ENCODE data around the gene CIROP.

Gene CIROP

GRCh38 chr14:23136566-23137133 lies 31.9 kb upstream of the CIROP start:
- no peak for ATAC-seq
- TF ChIP-seq ARNTL (CRISPR knock-in tag; IDR thresholded peaks at IDR 0.05; ENCODE audit: borderline replicate concordance, low read depth), result no peak
- no peak for TF ChIP-seq RARB (CRISPR knock-in tag; IDR thresholded peaks at IDR 0.05)
- TF ChIP-seq BACH2 (CRISPR knock-in tag; IDR thresholded peaks at IDR 0.05; ENCODE audit: borderline replicate concordance), result no peak
- TF ChIP-seq PPARA (CRISPR knock-in tag; IDR thresholded peaks at IDR 0.05; ENCODE audit: borderline replicate concordance), result no peak
- TF ChIP-seq CSDC2 (CRISPR knock-in tag; IDR thresholded peaks at IDR 0.05), result no peak
- no peak for TF ChIP-seq CREB5 (CRISPR knock-in tag; IDR thresholded peaks at IDR 0.05; ENCODE audit: low read depth)
- no peak for TF ChIP-seq ZFP3 (CRISPR knock-in tag; IDR thresholded peaks at IDR 0.05)
- no peak for TF ChIP-seq ZFP30 (CRISPR knock-in tag; IDR thresholded peaks at IDR 0.05)
- TF ChIP-seq SNAI2 (CRISPR knock-in tag; IDR thresholded peaks at IDR 0.05), result no peak
- no peak for TF ChIP-seq ZNF70 (CRISPR knock-in tag; IDR thresholded peaks at IDR 0.05)
- no peak for TF ChIP-seq PATZ1 (CRISPR knock-in tag; IDR thresholded peaks at IDR 0.05; ENCODE audit: borderline replicate concordance)
- no peak for TF ChIP-seq ISL1 (CRISPR knock-in tag; IDR thresholded peaks at IDR 0.05)
- no peak for TF ChIP-seq ZNF565 (CRISPR knock-in tag; conservative IDR thresholded peaks at IDR 0.05; ENCODE audit: low read depth)
- TF ChIP-seq TCF4 (CRISPR knock-in tag; IDR thresholded peaks at IDR 0.05; ENCODE audit: borderline replicate concordance), result no peak

- TF ChIP-seq CSDC2 (CRISPR knock-in tag; IDR thresholded peaks at IDR 0.05), result no peak
- no peak for TF ChIP-seq OSR1 (CRISPR knock-in tag; IDR thresholded peaks at IDR 0.05)
- TF ChIP-seq PPARA (CRISPR knock-in tag; IDR thresholded peaks at IDR 0.05; ENCODE audit: borderline replicate concordance), result no peak
- ATAC-seq, result no peak
Observed at GRCh38 chr14:23132970-23133369, 28.2 kb upstream of the CIROP start.

- TF ChIP-seq OSR1 (CRISPR knock-in tag; IDR thresholded peaks at IDR 0.05) (no peak), ESRRG (CRISPR knock-in tag; IDR thresholded peaks at IDR 0.05) (no peak), ZC3H10 (CRISPR knock-in tag; IDR thresholded peaks at IDR 0.05) (no peak), TCF4 (CRISPR knock-in tag; IDR thresholded peaks at IDR 0.05; ENCODE audit: borderline replicate concordance) (no peak)
- ATAC-seq, result no peak
Observed at GRCh38 chr14:23131482-23131881, 26.7 kb upstream of the CIROP start.

GRCh38 chr14:23130871-23131270 lies 26.1 kb upstream of the CIROP start:
- no peak for ATAC-seq
- TF ChIP-seq ZFP30 (CRISPR knock-in tag; IDR thresholded peaks at IDR 0.05), result no peak
- no peak for TF ChIP-seq CSDC2 (CRISPR knock-in tag; IDR thresholded peaks at IDR 0.05)
- no peak for TF ChIP-seq TCF4 (CRISPR knock-in tag; IDR thresholded peaks at IDR 0.05; ENCODE audit: borderline replicate concordance)
- TF ChIP-seq PATZ1 (CRISPR knock-in tag; IDR thresholded peaks at IDR 0.05; ENCODE audit: borderline replicate concordance), result no peak
- no peak for TF ChIP-seq BACH2 (CRISPR knock-in tag; IDR thresholded peaks at IDR 0.05; ENCODE audit: borderline replicate concordance)
- no peak for TF ChIP-seq ZC3H10 (CRISPR knock-in tag; IDR thresholded peaks at IDR 0.05)
- TF ChIP-seq GLIS3 (CRISPR knock-in tag; IDR thresholded peaks at IDR 0.05), result no peak
- TF ChIP-seq RARB (CRISPR knock-in tag; IDR thresholded peaks at IDR 0.05), result no peak
- no peak for TF ChIP-seq ZNF565 (CRISPR knock-in tag; conservative IDR thresholded peaks at IDR 0.05; ENCODE audit: low read depth)
- no peak for TF ChIP-seq ESRRG (CRISPR knock-in tag; IDR thresholded peaks at IDR 0.05)

- ATAC-seq, result no peak
- no peak for TF ChIP-seq TCF4 (CRISPR knock-in tag; IDR thresholded peaks at IDR 0.05; ENCODE audit: borderline replicate concordance)
- no peak for TF ChIP-seq POU6F1 (CRISPR knock-in tag; IDR thresholded peaks at IDR 0.05; ENCODE audit: borderline replicate concordance, low read depth)
- TF ChIP-seq TOX (CRISPR knock-in tag; IDR thresholded peaks at IDR 0.05; ENCODE audit: borderline replicate concordance), result no peak
- TF ChIP-seq ZFP30 (CRISPR knock-in tag; IDR thresholded peaks at IDR 0.05), result no peak
- no peak for TF ChIP-seq BACH2 (CRISPR knock-in tag; IDR thresholded peaks at IDR 0.05; ENCODE audit: borderline replicate concordance)
- TF ChIP-seq TSHZ2 (CRISPR knock-in tag; IDR thresholded peaks at IDR 0.05), result no peak
- no peak for TF ChIP-seq ARNTL (CRISPR knock-in tag; IDR thresholded peaks at IDR 0.05; ENCODE audit: borderline replicate concordance, low read depth)
- TF ChIP-seq ISL1 (CRISPR knock-in tag; IDR thresholded peaks at IDR 0.05), result no peak
- TF ChIP-seq PATZ1 (CRISPR knock-in tag; IDR thresholded peaks at IDR 0.05; ENCODE audit: borderline replicate concordance), result no peak
- no peak for TF ChIP-seq CSDC2 (CRISPR knock-in tag; IDR thresholded peaks at IDR 0.05)
Observed at GRCh38 chr14:23129759-23130316, 25.0 kb upstream of the CIROP start.
